Lower leg skin (tissue), 3 donors: ENCODE data around the gene ANAPC10.

Source experiments
- POLR2A ChIP-seq, 2 donors: fragments of 450-650 bp; IDR thresholded peaks; one replicate each; pipeline ENCODE4 v1.6.1; 2016 to 2017; ENCODE audit warnings: antibody characterized with exemption in 2 of 2, mild to moderate bottlenecking in 1 of 2, moderate library complexity in 1 of 2
- TF ChIP-seq, protein P1 (sequence below), 3 donors: fragments of 450-650 bp; IDR thresholded peaks; one replicate each; pipeline ENCODE4 v1.5.1; 2016; ENCODE audit warnings: antibody characterized with exemption in 3 of 3, mild to moderate bottlenecking in 3 of 3, moderate library complexity in 2 of 3

DNA sequence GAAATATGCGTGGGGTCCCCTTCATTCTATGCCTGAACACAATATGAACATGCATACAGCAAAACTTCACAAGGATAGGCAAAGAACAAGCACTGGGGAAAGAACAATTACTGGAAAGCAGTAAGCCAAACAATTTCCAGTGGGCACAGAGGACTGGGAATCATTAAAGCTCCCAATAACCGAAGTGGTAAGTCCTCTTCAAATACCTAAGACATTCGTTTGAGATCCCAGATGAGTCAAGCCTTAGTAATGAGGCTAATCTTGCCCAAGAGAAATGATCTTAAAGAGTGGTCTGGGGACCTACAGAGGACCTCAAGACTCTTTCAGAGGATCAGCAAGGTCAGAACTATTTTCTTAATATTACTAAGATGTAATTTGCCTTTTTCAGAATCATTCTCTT is 28.6 kb downstream of the ANAPC10 start:
- TF ChIP-seq, protein P1, sequence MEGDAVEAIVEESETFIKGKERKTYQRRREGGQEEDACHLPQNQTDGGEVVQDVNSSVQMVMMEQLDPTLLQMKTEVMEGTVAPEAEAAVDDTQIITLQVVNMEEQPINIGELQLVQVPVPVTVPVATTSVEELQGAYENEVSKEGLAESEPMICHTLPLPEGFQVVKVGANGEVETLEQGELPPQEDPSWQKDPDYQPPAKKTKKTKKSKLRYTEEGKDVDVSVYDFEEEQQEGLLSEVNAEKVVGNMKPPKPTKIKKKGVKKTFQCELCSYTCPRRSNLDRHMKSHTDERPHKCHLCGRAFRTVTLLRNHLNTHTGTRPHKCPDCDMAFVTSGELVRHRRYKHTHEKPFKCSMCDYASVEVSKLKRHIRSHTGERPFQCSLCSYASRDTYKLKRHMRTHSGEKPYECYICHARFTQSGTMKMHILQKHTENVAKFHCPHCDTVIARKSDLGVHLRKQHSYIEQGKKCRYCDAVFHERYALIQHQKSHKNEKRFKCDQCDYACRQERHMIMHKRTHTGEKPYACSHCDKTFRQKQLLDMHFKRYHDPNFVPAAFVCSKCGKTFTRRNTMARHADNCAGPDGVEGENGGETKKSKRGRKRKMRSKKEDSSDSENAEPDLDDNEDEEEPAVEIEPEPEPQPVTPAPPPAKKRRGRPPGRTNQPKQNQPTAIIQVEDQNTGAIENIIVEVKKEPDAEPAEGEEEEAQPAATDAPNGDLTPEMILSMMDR (IDR thresholded peaks at IDR 0.05), result no peak
- no peak for TF ChIP-seq POLR2A (IDR thresholded peaks at IDR 0.05)
